ENCODE measurements around the gene KCNQ2. TPM values are rescaled to one million over a fixed set of nuclear protein-coding genes. Genes with fewer than 3 reads are reported as not detected.

Gene KCNQ2
- total RNA-seq, 2 donors from 2014 or later, result 1.8 to 3.0 TPM

- Histone ChIP-seq H3K9me3 (no peaks in the 10 kb centered on the region), H3K27ac (no peak overlapping the region), H3K36me3 (replicated peaks in 1 of 2; ENCODE audit: insufficient read depth in 1 of 2, low read depth in 2 of 2) (no peaks in the 10 kb centered on the region), H3K4me3 (no peak overlapping the region), H3K4me1 (peaks cover 2% of the 10 kb centered on the region), H3K27me3 (peaks cover 0 to 19% of the 10 kb centered on the region in 2 donors)
- DNase-seq (no peak), ATAC-seq (no peak)
- WGBS, 2 donors, result 27 to 31% methylated on average over 16 to 21 of the region's 21 CpGs
- intact Hi-C loops (cut with DNase I), result no loop called here
- no peak for TF ChIP-seq POLR2A (IDR thresholded peaks at IDR 0.05)
- TF ChIP-seq CTCF (IDR thresholded peaks at IDR 0.05), result no peak
Observed at GRCh38 chr20:63477061-63477616, 4.7 kb upstream of the KCNQ2 start.

GRCh38 chr20:63475209-63475608 is 2.8 kb upstream of the KCNQ2 start:
- intact Hi-C loops (cut with DNase I), result no loop called here
- TF ChIP-seq POLR2A (IDR thresholded peaks at IDR 0.05) (no peak), CTCF (IDR thresholded peaks at IDR 0.05) (no peak)
- 12 to 13% methylated on average over 8 to 16 of the region's 16 CpGs for WGBS, 2 donors
- DNase-seq, result no peak
- ATAC-seq, result no peak
- Histone ChIP-seq H3K27ac (no peak overlapping the region), H3K27me3 (peaks cover 0 to 24% of the 10 kb centered on the region in 2 donors), H3K4me3 (no peak overlapping the region), H3K36me3 (replicated peaks in 1 of 2; ENCODE audit: insufficient read depth in 1 of 2, low read depth in 2 of 2) (no peaks in the 10 kb centered on the region), H3K4me1 (peaks cover 7% of the 10 kb centered on the region), H3K9me3 (no peaks in the 10 kb centered on the region)

GRCh38 chr20:63473555-63474449 is 1.3 kb upstream of the KCNQ2 start:
- intact Hi-C loops (cut with DNase I), result no loop called here
- DNase-seq, result no peak
- H3K9me3 ChIP-seq, result no peaks in the 10 kb centered on the region
- TF ChIP-seq POLR2A (IDR thresholded peaks at IDR 0.05) (no peak), CTCF (IDR thresholded peaks at IDR 0.05) (no peak)
- WGBS, 2 donors, result 36 to 40% methylated on average over 22 to 26 of the region's 30 CpGs
- H3K36me3 ChIP-seq (replicated peaks in 1 of 2; ENCODE audit: insufficient read depth in 1 of 2, low read depth in 2 of 2), result no peaks in the 10 kb centered on the region
- H3K4me3 ChIP-seq, result no peak overlapping the region
- peaks cover 7% of the 10 kb centered on the region for H3K4me1 ChIP-seq
- H3K27me3 ChIP-seq, result peaks cover 0 to 24% of the 10 kb centered on the region in 2 donors
- ATAC-seq, result no peak
- no peak overlapping the region for H3K27ac ChIP-seq

- no peaks in the 10 kb centered on the region for H3K36me3 ChIP-seq (replicated peaks in 1 of 2; ENCODE audit: insufficient read depth in 1 of 2, low read depth in 2 of 2)
- intact Hi-C loops (cut with DNase I), result no loop called here
- ATAC-seq (no peak), DNase-seq (no peak)
- TF ChIP-seq POLR2A (IDR thresholded peaks at IDR 0.05) (no peak), CTCF (IDR thresholded peaks at IDR 0.05) (no peak)
- no peak overlapping the region for H3K4me3 ChIP-seq
- no peak overlapping the region for H3K27ac ChIP-seq
- H3K4me1 ChIP-seq, result peaks cover 7% of the 10 kb centered on the region
- H3K9me3 ChIP-seq, result no peaks in the 10 kb centered on the region
- 44 to 54% methylated on average over 7 to 11 of the region's 13 CpGs for WGBS, 2 donors
- peaks cover 0 to 24% of the 10 kb centered on the region in 2 donors for H3K27me3 ChIP-seq
Observed at GRCh38 chr20:63472862-63473390, 471 bp upstream of the KCNQ2 start.
